GM12801 (cell line): ENCODE results near the gene POU2F1.

Source experiments
- CTCF ChIP-seq: IDR thresholded peaks from one replicate; pipeline ENCODE4 v1.5.1; 2011; ENCODE audit warnings: control low read depth; ENCODE audit not compliant: insufficient read length; ENCODE audit errors: extremely low read depth

The POU2F1 gene

GRCh38 chr1:167251472-167251871 lies 30.8 kb downstream of the POU2F1 start:
- TF ChIP-seq CTCF = no peak

DNA sequence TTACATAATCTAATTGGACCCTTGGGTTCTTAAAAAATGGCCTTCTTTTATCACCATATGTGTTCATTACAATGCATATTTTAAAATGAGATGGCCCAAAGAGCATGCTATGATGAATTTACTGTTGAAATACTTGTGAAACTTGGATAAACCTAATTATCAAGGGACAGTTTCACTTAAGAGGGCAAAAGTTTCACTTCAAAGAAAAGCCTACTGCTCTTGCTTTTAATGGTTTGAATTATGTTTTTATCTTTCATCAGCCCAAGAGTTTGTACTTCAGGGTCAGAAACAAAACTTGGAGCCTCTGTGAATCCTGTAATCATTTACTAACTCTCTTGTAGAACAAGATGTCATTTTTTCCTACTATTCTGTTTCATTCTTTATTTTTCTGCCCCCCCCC lies 32.3 kb downstream of the POU2F1 start:
- no peak for TF ChIP-seq CTCF

DNA sequence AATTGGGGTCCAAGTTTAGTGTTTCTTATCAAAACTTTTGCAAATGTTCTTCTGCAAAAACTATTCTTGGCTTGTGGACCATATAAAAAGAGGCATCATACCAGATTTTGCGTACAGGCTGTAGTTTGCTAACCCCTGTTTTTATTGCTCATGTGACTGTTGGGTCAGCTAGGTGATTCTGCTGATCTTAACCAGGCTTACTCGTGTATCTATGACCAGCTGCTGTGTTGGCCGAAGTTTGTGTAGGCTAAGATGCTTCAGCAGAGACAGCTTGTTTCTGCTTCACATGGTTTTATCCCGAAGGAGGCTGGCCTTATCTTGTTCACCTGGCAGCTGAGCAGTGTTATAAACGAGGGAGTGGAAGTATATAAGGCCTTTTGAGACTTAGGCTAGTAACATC lies 38.2 kb downstream of the POU2F1 start:
- no peak for TF ChIP-seq CTCF

- no peak for TF ChIP-seq CTCF
Measured at GRCh38 chr1:167262836-167263235, 42.1 kb downstream of the POU2F1 start.

DNA sequence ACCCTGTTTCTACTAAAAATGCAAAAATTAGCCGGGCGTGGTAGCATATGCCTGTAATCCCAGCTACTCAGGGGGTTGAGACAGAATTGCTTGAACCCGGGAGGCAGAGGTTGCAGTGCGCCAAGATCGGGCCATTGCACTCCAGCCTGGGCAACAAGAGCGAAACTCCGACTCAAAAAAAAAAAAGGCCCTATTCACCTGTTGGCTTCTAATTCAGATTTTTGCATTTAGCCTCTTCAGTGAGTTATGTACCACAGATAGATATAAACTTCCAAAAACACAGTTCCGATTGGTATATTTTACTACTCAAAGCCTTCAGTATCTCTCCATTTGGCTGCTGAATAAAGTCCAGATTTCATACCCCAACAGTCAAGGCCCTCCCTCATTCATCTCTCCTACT lies 42.7 kb downstream of the POU2F1 start:
- TF ChIP-seq CTCF = no peak

DNA sequence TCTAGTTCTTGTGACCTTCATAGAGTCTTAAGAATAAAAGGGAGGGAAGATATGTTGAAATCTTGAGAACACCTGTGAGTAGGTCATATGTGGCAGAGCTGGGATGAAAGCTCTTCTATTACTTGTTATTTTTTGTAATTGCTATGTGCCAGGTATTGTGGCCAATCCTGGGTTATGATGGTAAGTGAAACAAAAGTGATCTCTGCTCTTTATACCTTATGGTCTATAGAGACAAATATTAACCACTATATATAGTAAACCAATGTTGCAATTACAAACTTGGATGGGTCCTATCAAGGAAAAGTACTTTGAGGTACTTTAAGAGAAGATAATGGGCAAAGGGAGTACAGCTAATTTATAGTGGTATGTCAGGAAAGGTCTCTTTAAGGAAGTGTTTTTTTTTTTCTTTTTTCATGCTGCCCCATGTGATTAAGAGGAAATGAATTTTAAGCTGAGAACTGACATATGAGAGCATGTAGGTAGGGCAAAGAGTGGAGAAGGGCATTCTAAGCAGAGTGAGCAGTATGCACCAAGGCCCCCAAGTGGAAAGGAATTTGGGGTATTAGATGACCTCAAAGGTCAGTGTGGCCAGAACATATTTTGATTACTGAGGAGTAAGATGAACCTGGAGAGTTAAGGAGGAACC lies 43.3 kb downstream of the POU2F1 start:
- no peak for TF ChIP-seq CTCF

DNA sequence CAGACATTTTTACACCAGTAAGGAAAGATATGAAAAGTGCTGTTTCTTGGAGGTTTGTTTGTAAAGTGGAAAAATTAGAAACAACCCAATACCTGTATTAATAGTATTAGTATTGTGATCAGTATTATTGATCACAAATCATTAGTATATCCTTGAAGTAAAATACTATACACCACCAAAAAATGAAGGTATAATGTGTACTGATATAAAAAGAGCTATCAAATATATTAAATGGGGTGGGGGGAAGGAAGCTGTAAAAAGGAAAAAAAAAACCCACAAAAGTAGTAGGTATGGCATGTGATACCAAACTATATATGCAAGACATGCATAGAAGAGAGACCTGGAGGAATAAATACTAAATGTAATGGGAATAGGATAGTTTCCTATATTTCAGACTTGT lies 46.3 kb downstream of the POU2F1 start:
- no peak for TF ChIP-seq CTCF
